OCI-LY3 (cell line): ENCODE measurements around the gene ATP2A1.

Source experiments
- EZH2phosphoT487 ChIP-seq: fragments of 200-600 bp; shearing (Covaris generic); IDR thresholded peaks from 2 replicates; pipeline ENCODE4 v1.6.1; 2018; ENCODE audit warnings: antibody characterized with exemption, mixed run types, low read depth
- TF ChIP-seq, protein P1 (sequence below): fragments of 200-600, 300-600 bp; sonication (generic); IDR thresholded peaks from 2 replicates; pipeline ENCODE4 v1.5.1; 2014; ENCODE audit warnings: antibody characterized with exemption, low read length, low read depth

DNA sequence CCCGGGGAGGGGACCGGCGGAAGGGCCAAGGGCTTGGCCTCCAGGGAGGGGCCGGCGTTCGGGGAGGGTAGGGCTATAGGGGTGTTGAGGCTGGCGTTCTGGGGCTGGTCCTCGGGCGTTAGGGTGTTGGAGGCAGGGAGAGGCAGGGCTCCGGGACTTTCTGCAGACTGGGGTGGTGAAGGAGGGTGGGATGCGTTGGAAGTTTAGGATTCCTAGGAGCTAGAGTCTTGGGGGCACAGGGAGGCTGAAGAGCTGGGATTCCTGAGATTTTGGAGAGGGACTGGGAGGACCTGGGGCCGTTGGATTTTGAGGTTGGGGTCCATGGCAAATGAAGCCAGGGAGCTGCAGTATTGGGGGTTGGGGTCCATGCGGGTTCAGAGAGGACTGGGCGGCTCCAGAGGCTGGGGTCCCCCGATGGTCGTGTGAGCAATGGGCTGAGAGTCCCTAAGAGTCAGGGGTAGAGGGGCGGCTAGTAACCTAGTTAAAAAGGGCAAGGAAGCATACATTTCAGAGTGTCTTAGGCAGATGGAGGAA lies 73.2 kb downstream of the ATP2A1 start:
- TF ChIP-seq EZH2phosphoT487: no peak
- TF ChIP-seq, protein P1, sequence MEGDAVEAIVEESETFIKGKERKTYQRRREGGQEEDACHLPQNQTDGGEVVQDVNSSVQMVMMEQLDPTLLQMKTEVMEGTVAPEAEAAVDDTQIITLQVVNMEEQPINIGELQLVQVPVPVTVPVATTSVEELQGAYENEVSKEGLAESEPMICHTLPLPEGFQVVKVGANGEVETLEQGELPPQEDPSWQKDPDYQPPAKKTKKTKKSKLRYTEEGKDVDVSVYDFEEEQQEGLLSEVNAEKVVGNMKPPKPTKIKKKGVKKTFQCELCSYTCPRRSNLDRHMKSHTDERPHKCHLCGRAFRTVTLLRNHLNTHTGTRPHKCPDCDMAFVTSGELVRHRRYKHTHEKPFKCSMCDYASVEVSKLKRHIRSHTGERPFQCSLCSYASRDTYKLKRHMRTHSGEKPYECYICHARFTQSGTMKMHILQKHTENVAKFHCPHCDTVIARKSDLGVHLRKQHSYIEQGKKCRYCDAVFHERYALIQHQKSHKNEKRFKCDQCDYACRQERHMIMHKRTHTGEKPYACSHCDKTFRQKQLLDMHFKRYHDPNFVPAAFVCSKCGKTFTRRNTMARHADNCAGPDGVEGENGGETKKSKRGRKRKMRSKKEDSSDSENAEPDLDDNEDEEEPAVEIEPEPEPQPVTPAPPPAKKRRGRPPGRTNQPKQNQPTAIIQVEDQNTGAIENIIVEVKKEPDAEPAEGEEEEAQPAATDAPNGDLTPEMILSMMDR: no peak
